HFFc6 (cell line): ENCODE measurements around the gene BFSP2. TPM values are rescaled to one million over a fixed set of nuclear protein-coding genes. Genes with fewer than 3 reads are reported as not detected.
A peak's percentile ranks its signal among the peaks of the same experiment; 100 is the strongest.

Experiments
- DNase-seq: peaks from one replicate; pipeline ENCODE4 v3.0.0-alpha.2; 2018
- H3K27ac Mint-ChIP-seq: 2 replicates; pipeline ENCODE4 v1.8.0; 2020; ENCODE audit warnings: mild to moderate bottlenecking, mixed read lengths
- H3K27me3 Mint-ChIP-seq: 2 replicates; pipeline ENCODE4 v1.8.0; 2021; ENCODE audit warnings: mild to moderate bottlenecking, moderate library complexity, mixed read lengths; ENCODE audit not compliant: insufficient read depth
- H3K36me3 Mint-ChIP-seq: 2 replicates; pipeline ENCODE4 v1.8.0; 2021; ENCODE audit warnings: low read depth, mixed read lengths
- H3K4me1 Mint-ChIP-seq: 2 replicates; pipeline ENCODE4 v1.8.0; 2020; ENCODE audit warnings: low read depth, mixed read lengths
- H3K4me3 Mint-ChIP-seq: 2 replicates; pipeline ENCODE4 v1.8.0; 2020; ENCODE audit warnings: mild to moderate bottlenecking, moderate library complexity, mixed read lengths
- H3K9me3 Mint-ChIP-seq: 2 replicates; pipeline ENCODE4 v1.8.0; 2020; ENCODE audit warnings: mild to moderate bottlenecking, mixed read lengths
- CTCF ChIP-seq: fragments of 200-600 bp; sonication (generic); IDR thresholded peaks from 2 replicates; pipeline ENCODE4 v1.5.0; 2021; ENCODE audit warnings: antibody characterized with exemption, mild to moderate bottlenecking
- total RNA-seq, 6 experiments: library from RNA; stranded (reverse); fragmentation: NEBNext Ultra II Directional; extraction: Animal tissue kit (Norgen Biotek cat#: 25700); gene quantifications; 2 replicates in 1 of 6; 3 replicates in 5 of 6; pipeline ENCODE4 v1.2.3, GENCODE V29; 2021

Gene BFSP2
- total RNA-seq, 6 experiments from 2014 or later = not detected

GRCh38 chr3:133418361-133418760 is 18.5 kb downstream of the BFSP2 start:
- Mint-ChIP-seq H3K9me3 (no peaks in the 10 kb centered on the region), H3K4me1 (peaks cover 15% of the 10 kb centered on the region), H3K27ac (no peak overlapping the region), H3K27me3 (peaks cover 2% of the 10 kb centered on the region; the same call in 1 of the 2 replicates), H3K4me3 (no peak overlapping the region), H3K36me3 (no peaks in the 10 kb centered on the region)
- TF ChIP-seq CTCF = no peak
- no peak for DNase-seq

- Mint-ChIP-seq H3K4me3 (no peak overlapping the region), H3K27ac (no peak overlapping the region), H3K4me1 (peaks cover 10% of the 10 kb centered on the region; the same call in 1 of the 2 replicates), H3K27me3 (peaks cover 4% of the 10 kb centered on the region), H3K36me3 (no peaks in the 10 kb centered on the region), H3K9me3 (no peaks in the 10 kb centered on the region)
- no peak for TF ChIP-seq CTCF
- DNase-seq = no peak
Measured at GRCh38 chr3:133419151-133419909, 19.5 kb downstream of the BFSP2 start.

- Mint-ChIP-seq H3K9me3 (no peaks in the 10 kb centered on the region), H3K36me3 (no peaks in the 10 kb centered on the region), H3K27me3 (peaks cover 11% of the 10 kb centered on the region), H3K4me1 (peaks cover 26% of the 10 kb centered on the region), H3K4me3 (no peak overlapping the region), H3K27ac (no peak overlapping the region)
- DNase-seq = no peak
- TF ChIP-seq CTCF = no peak
Measured at GRCh38 chr3:133424937-133425869, 25.3 kb downstream of the BFSP2 start.

- no peak overlapping the region for H3K4me3 Mint-ChIP-seq
- no peaks in the 10 kb centered on the region for H3K9me3 Mint-ChIP-seq
- H3K4me1 Mint-ChIP-seq = peaks cover 23% of the 10 kb centered on the region
- no peak for DNase-seq
- H3K36me3 Mint-ChIP-seq = no peaks in the 10 kb centered on the region
- peaks cover 10% of the 10 kb centered on the region for H3K27me3 Mint-ChIP-seq
- TF ChIP-seq CTCF = no peak
- H3K27ac Mint-ChIP-seq = no peak overlapping the region
Measured at GRCh38 chr3:133425898-133426297, 26.0 kb downstream of the BFSP2 start.

- Mint-ChIP-seq H3K9me3 (no peaks in the 10 kb centered on the region), H3K36me3 (no peaks in the 10 kb centered on the region), H3K27me3 (peaks cover 10% of the 10 kb centered on the region), H3K27ac (no peak overlapping the region), H3K4me1 (peaks cover 15% of the 10 kb centered on the region), H3K4me3 (no peak overlapping the region)
- no peak for TF ChIP-seq CTCF
- DNase-seq = peak; percentile 59
Measured at GRCh38 chr3:133426721-133427120, 26.9 kb downstream of the BFSP2 start.
